ENCODE data around the gene MACROH2A2.
"Not testable (repeated sequence)": the region's sequence is repeated elsewhere in the genome, so short reads cannot be mapped to it uniquely, and the experiment has no call there.

The MACROH2A2 gene

GRCh38 chr10:70101068-70101562 lies 48.5 kb downstream of the MACROH2A2 start:
- DNase-seq (ENCODE audit: low spot score) = not testable (repeated sequence)

- no peak for DNase-seq (ENCODE audit: low spot score)
Measured at GRCh38 chr10:70101668-70102067, 49.0 kb downstream of the MACROH2A2 start.

- no peak for DNase-seq (ENCODE audit: low spot score)
Measured at GRCh38 chr10:70106958-70107791, 54.5 kb downstream of the MACROH2A2 start.

GRCh38 chr10:70109064-70109729 lies 56.6 kb downstream of the MACROH2A2 start:
- no peak for DNase-seq (ENCODE audit: low spot score)

- no peak for DNase-seq (ENCODE audit: low spot score)
Measured at GRCh38 chr10:70111496-70111895, 58.9 kb downstream of the MACROH2A2 start.

- DNase-seq (ENCODE audit: low spot score) = no peak
Measured at GRCh38 chr10:70112071-70112470, 59.4 kb downstream of the MACROH2A2 start.

- no peak for DNase-seq (ENCODE audit: low spot score)
Measured at GRCh38 chr10:70114902-70115301, 62.3 kb downstream of the MACROH2A2 start.

- peak; percentile 76 for DNase-seq (ENCODE audit: low spot score)
Measured at GRCh38 chr10:70115948-70116682, 63.5 kb downstream of the MACROH2A2 start.

- no peak for DNase-seq (ENCODE audit: low spot score)
Measured at GRCh38 chr10:70117646-70118045, 65.0 kb downstream of the MACROH2A2 start.

- no peak for DNase-seq (ENCODE audit: low spot score)
Measured at GRCh38 chr10:70118196-70118595, 65.5 kb downstream of the MACROH2A2 start.

- no peak for DNase-seq (ENCODE audit: low spot score)
Measured at GRCh38 chr10:70119197-70119596, 66.6 kb downstream of the MACROH2A2 start.

GRCh38 chr10:70119623-70120022 lies 67.0 kb downstream of the MACROH2A2 start:
- DNase-seq (ENCODE audit: low spot score) = no peak

- DNase-seq (ENCODE audit: low spot score) = no peak
Measured at GRCh38 chr10:70120417-70120816, 67.8 kb downstream of the MACROH2A2 start.

GRCh38 chr10:70121281-70121949 lies 68.8 kb downstream of the MACROH2A2 start:
- DNase-seq (ENCODE audit: low spot score) = no peak

- no peak for DNase-seq (ENCODE audit: low spot score)
Measured at GRCh38 chr10:70122742-70123141, 70.1 kb downstream of the MACROH2A2 start.

GRCh38 chr10:70123166-70123565 lies 70.5 kb downstream of the MACROH2A2 start:
- DNase-seq (ENCODE audit: low spot score) = not testable (repeated sequence)

- DNase-seq (ENCODE audit: low spot score) = no peak
Measured at GRCh38 chr10:70123817-70124216, 71.2 kb downstream of the MACROH2A2 start.

GRCh38 chr10:70124415-70124814 lies 71.8 kb downstream of the MACROH2A2 start:
- no peak for DNase-seq (ENCODE audit: low spot score)

GRCh38 chr10:70124918-70125317 lies 72.3 kb downstream of the MACROH2A2 start:
- no peak for DNase-seq (ENCODE audit: low spot score)

GRCh38 chr10:70125918-70126552 lies 73.4 kb downstream of the MACROH2A2 start:
- no peak for DNase-seq (ENCODE audit: low spot score)

GRCh38 chr10:70126700-70127395 lies 74.2 kb downstream of the MACROH2A2 start:
- no peak for DNase-seq (ENCODE audit: low spot score)
